PC-3 (cell line): ENCODE measurements around the gene SPTBN2. TPM values are rescaled to one million over a fixed set of nuclear protein-coding genes. Genes with fewer than 3 reads are reported as not detected.
A peak's percentile ranks its signal among the peaks of the same experiment; 100 is the strongest.

Experiments
- ATAC-seq: fragments of 200-7000 bp; cut with Tn5 transposase; 2 replicates; pipeline ENCODE4 v1.9.1; 2020; ENCODE audit warnings: mild to moderate bottlenecking, moderate library complexity
- BruUV-seq: library from RNA; stranded (reverse); fragments of 400-500 nt; replicated peaks from 2 replicates; lab custom pipeline; 2021; lab: Mats Ljungman, UMichigan
- CTCF ChIA-PET: fragments of 300-600 bp; sonication (Branson Sonifier 250); formaldehyde crosslinking; loops from one replicate; lab custom pipeline; 2022; ENCODE audit warnings: antibody characterized with exemption; lab: Charles Lee
- POLR2A ChIA-PET: fragments of 300-600 bp; sonication (Branson Sonifier 250); formaldehyde crosslinking; loops from one replicate; lab custom pipeline; 2022; ENCODE audit warnings: antibody characterized with exemption; ENCODE audit not compliant: unreplicated experiment; lab: Charles Lee
- DNase-seq: peaks from one replicate; pipeline ENCODE4 v3.0.0-alpha.2; 2015
- H2AFZ ChIP-seq: fragments of 300-600 bp; sonication (generic); 2 replicates; pipeline ENCODE4 v1.6.0; 2016; ENCODE audit warnings: antibody characterized with exemption, low read length
- H3F3A ChIP-seq: fragments of 300-600 bp; sonication (generic); one replicate; pipeline ENCODE4 v1.6.0; 2017; ENCODE audit warnings: antibody characterized with exemption, low read length, control low read depth, mild to moderate bottlenecking; ENCODE audit not compliant: unreplicated experiment
- H3K27ac ChIP-seq: fragments of 300-600 bp; sonication (generic); 2 replicates; pipeline ENCODE4 v1.5.1; 2016; ENCODE audit warnings: mild to moderate bottlenecking, low read length
- H3K27me3 ChIP-seq: fragments of 300-600 bp; sonication (generic); 2 replicates; pipeline ENCODE4 v1.6.1; 2016; ENCODE audit warnings: low read length, mixed read lengths
- H3K36me3 ChIP-seq: fragments of 300-600 bp; sonication (generic); 2 replicates; pipeline ENCODE4 v1.6.1; 2016; ENCODE audit warnings: low read depth, mixed run types, low read length, mixed read lengths
- H3K4me1 ChIP-seq: fragments of 300-600 bp; sonication (generic); 2 replicates; pipeline ENCODE4 v1.5.1; 2016; ENCODE audit warnings: low read length; ENCODE audit not compliant: insufficient read depth
- H3K4me2 ChIP-seq: fragments of 300-600 bp; sonication (generic); 2 replicates; pipeline ENCODE4 v1.6.0; 2016; ENCODE audit warnings: low read length
- H3K4me3 ChIP-seq: fragments of 300-600 bp; sonication (generic); 2 replicates; pipeline ENCODE4 v1.5.1; 2016; ENCODE audit warnings: mild to moderate bottlenecking, low read length, mixed read lengths
- H3K79me2 ChIP-seq: fragments of 300-600 bp; sonication (generic); 2 replicates; pipeline ENCODE4 v1.6.1; 2017; ENCODE audit warnings: low read length, mixed read lengths
- H3K9ac ChIP-seq: fragments of 300-600 bp; sonication (generic); 2 replicates; pipeline ENCODE4 v1.6.0; 2016; ENCODE audit warnings: mild to moderate bottlenecking, low read length
- H3K9me2 ChIP-seq: fragments of 300-600 bp; sonication (generic); replicated peaks from 2 replicates; pipeline ENCODE4 v1.6.1; 2016; ENCODE audit warnings: mixed run types, low read length, mixed read lengths
- H3K9me3 ChIP-seq: fragments of 300-600 bp; sonication (generic); 2 replicates; pipeline ENCODE4 v1.6.1; 2016; ENCODE audit warnings: low read length, mixed read lengths
- H4K20me1 ChIP-seq: fragments of 300-600 bp; sonication (generic); 2 replicates; pipeline ENCODE4 v1.6.1; 2016; ENCODE audit warnings: low read length, mixed read lengths
- EZH2 ChIP-seq: fragments of 300-600 bp; sonication (generic); IDR thresholded peaks from one replicate; pipeline ENCODE4 v1.6.1; 2017; ENCODE audit warnings: antibody characterized with exemption, mild to moderate bottlenecking, low read length; ENCODE audit not compliant: unreplicated experiment
- EZH2phosphoT487 ChIP-seq: fragments of 300-600 bp; sonication (generic); IDR thresholded peaks from 2 replicates; pipeline ENCODE4 v1.6.1; 2018; ENCODE audit warnings: mild to moderate bottlenecking, antibody characterized with exemption, low read length, borderline replicate concordance
- intact Hi-C: fragments of 100-400 bp; cut with micrococcal nuclease; formaldehyde crosslinking; loops from 2 replicates; pipeline ENCODE4 v1.9.0; 2023
- total RNA-seq: library from RNA; depleted of rRNA; stranded (reverse); fragments of >200 nt; gene quantifications from 2 replicates; pipeline ENCODE4 v1.2.3, GENCODE V29; 2014
- TF ChIP-seq, protein P1 (sequence below): fragments of 300-600 bp; sonication (generic); conservative IDR thresholded peaks from 2 replicates; pipeline ENCODE4 v1.5.1; 2017; ENCODE audit warnings: antibody characterized with exemption, low read depth, mild to moderate bottlenecking, low read length

SPTBN2 gene
- total RNA-seq, 1 experiment from 2014 or later, result 74.9 TPM

DNA sequence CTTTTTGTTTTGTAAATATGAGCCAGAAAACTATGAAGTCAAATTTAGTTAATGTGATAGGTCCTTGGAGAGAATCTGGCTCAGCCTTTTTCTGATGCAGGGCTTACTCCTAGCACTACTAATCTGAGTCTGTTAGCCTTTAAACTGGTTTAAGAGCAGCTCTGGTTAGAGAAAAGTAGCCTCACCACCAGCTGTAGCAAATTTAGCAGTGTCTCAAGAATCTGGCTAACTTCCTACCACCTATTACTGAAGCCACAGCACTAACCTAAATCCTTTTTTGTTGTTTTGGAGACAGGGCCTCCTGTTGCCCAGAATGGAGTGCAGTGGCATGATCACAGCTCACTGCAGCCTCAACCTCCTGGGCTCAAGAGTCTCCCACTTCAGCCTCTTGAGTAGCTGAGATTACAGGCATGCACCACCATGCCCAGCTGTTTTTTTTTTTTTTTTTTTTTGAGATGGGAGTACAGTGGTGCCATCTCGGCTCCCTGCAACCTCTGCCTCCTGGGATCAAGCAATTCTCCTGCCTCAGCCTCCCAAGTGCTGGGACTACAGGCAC, 65.2 kb downstream of the SPTBN2 start:
- Histone ChIP-seq H3K9me3 (no peaks in the 10 kb centered on the region), H3K4me1 (no peaks in the 10 kb centered on the region), H2AFZ (no peak overlapping the region), H4K20me1 (peaks cover 9% of the 10 kb centered on the region; the same call in 1 of the 2 replicates), H3F3A (peaks cover 4% of the 10 kb centered on the region), H3K36me3 (peaks cover 60% of the 10 kb centered on the region), H3K79me2 (peaks cover 70% of the 10 kb centered on the region), H3K4me3 (no peak overlapping the region), H3K27ac (no peak overlapping the region), H3K27me3 (no peaks in the 10 kb centered on the region), H3K9me2 (no peaks in the 10 kb centered on the region), H3K9ac (no peak overlapping the region), H3K4me2 (no peak overlapping the region)
- no peak for DNase-seq
- no peak for ATAC-seq
- intact Hi-C loops, result no loop called here
- no TSS peak for BruUV-seq
- CTCF ChIA-PET, result no interaction called here
- TF ChIP-seq EZH2 (no peak), EZH2phosphoT487 (no peak)
- TF ChIP-seq, protein P1, sequence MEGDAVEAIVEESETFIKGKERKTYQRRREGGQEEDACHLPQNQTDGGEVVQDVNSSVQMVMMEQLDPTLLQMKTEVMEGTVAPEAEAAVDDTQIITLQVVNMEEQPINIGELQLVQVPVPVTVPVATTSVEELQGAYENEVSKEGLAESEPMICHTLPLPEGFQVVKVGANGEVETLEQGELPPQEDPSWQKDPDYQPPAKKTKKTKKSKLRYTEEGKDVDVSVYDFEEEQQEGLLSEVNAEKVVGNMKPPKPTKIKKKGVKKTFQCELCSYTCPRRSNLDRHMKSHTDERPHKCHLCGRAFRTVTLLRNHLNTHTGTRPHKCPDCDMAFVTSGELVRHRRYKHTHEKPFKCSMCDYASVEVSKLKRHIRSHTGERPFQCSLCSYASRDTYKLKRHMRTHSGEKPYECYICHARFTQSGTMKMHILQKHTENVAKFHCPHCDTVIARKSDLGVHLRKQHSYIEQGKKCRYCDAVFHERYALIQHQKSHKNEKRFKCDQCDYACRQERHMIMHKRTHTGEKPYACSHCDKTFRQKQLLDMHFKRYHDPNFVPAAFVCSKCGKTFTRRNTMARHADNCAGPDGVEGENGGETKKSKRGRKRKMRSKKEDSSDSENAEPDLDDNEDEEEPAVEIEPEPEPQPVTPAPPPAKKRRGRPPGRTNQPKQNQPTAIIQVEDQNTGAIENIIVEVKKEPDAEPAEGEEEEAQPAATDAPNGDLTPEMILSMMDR, result no peak
- POLR2A ChIA-PET, result no interaction called here

DNA sequence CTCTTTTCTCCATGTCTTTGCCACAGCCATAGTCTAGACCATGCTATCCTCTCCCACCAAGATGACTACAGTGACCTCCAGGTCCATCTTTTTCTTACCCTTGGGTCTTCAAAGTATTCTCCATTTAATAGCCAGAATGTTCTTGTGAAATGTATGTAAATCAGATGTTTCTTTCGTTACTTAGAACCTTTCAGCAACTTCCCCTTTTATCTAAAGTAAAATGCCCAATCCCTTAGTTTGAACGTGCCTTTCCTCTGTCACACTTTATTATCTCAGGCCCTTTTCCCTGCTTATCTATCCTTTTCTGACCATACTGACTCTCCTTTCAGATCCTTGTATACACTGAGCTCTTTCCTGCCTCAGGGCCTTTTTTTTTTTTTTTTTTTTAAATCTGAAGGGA, 69.3 kb downstream of the SPTBN2 start:
- H3K36me3 ChIP-seq, result peaks cover 25% of the 10 kb centered on the region; the same call in 1 of the 2 replicates
- no peaks in the 10 kb centered on the region for H3K27me3 ChIP-seq
- no peak overlapping the region for H3K27ac ChIP-seq
- H3K9ac ChIP-seq, result no peak overlapping the region
- H3F3A ChIP-seq, result no peaks in the 10 kb centered on the region
- ATAC-seq (no peak), DNase-seq (no peak)
- no peaks in the 10 kb centered on the region for H3K4me1 ChIP-seq
- no peaks in the 10 kb centered on the region for H3K9me3 ChIP-seq
- H3K4me2 ChIP-seq, result no peak overlapping the region
- ChIA-PET POLR2A (interaction anchor here (0.5 to 0.6 kb wide), 3 partner anchors 17 to 124 kb away, joined by 3 to 14 read pairs (median 4); partner anchors contain the start of gene ZDHHC24), CTCF (interaction anchor here (0.6 kb wide), 3 partner anchors 37 to 69 kb away, joined by 3 to 10 read pairs (median 5); no protein-coding TSS in a partner anchor)
- intact Hi-C loops, result no loop called here
- H4K20me1 ChIP-seq, result no peaks in the 10 kb centered on the region
- no peak overlapping the region for H2AFZ ChIP-seq
- BruUV-seq, result no TSS peak
- H3K9me2 ChIP-seq, result no peaks in the 10 kb centered on the region
- TF ChIP-seq, protein P1, result no peak
- TF ChIP-seq EZH2 (no peak), EZH2phosphoT487 (no peak)
- H3K79me2 ChIP-seq, result peaks cover 48% of the 10 kb centered on the region
- H3K4me3 ChIP-seq, result no peak overlapping the region

DNA sequence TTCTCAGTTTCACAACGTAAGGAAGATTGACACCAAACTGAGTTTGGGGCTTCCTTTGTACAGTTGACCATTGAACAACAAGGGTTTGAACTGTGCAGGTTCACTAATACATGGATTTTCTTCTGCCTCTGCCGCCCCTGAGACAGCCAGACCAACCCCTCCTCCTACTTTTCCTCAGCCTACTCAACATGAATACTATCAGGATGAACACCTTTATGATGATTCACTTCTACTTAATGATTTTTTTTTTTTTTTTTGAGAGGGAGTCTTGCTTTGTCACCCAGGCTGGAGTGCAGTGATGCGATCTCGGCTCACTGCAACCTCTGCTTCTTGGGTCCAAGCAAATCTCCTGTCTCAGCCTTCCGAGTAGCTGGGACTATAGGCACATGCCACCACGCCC, 75.9 kb downstream of the SPTBN2 start:
- H2AFZ ChIP-seq, result no peak overlapping the region
- H3K9me3 ChIP-seq, result no peaks in the 10 kb centered on the region
- peaks cover 40% of the 10 kb centered on the region for H3K36me3 ChIP-seq
- no peak for TF ChIP-seq EZH2phosphoT487
- no peak for TF ChIP-seq EZH2
- TF ChIP-seq, protein P1, result no peak
- no peaks in the 10 kb centered on the region for H3K4me1 ChIP-seq
- ChIA-PET CTCF (no interaction called here), POLR2A (no interaction called here)
- DNase-seq, result no peak
- peaks cover 31% of the 10 kb centered on the region for H4K20me1 ChIP-seq
- H3K4me2 ChIP-seq, result no peak overlapping the region
- H3F3A ChIP-seq, result peaks cover 6% of the 10 kb centered on the region
- intact Hi-C loops, result no loop called here
- no peak overlapping the region for H3K4me3 ChIP-seq
- no peak overlapping the region for H3K9ac ChIP-seq
- H3K27ac ChIP-seq, result no peak overlapping the region
- no peaks in the 10 kb centered on the region for H3K9me2 ChIP-seq
- ATAC-seq, result peak; percentile 34; the same call in 1 of the 2 replicates
- H3K27me3 ChIP-seq, result no peaks in the 10 kb centered on the region
- peaks cover 72% of the 10 kb centered on the region for H3K79me2 ChIP-seq
- BruUV-seq, result no TSS peak
